GM19238 (cell line): ENCODE results near the gene MATN4.

ENCODE experiments used
- DNase-seq: peaks from one replicate; pipeline ENCODE4 v3.0.0; 2011; ENCODE audit warnings: low spot score; ENCODE audit not compliant: insufficient read length

The MATN4 gene

GRCh38 chr20:45253261-45253660 lies 54.8 kb downstream of the MATN4 start:
- DNase-seq = no peak

GRCh38 chr20:45251884-45252560 lies 56.1 kb downstream of the MATN4 start:
- no peak for DNase-seq

DNA sequence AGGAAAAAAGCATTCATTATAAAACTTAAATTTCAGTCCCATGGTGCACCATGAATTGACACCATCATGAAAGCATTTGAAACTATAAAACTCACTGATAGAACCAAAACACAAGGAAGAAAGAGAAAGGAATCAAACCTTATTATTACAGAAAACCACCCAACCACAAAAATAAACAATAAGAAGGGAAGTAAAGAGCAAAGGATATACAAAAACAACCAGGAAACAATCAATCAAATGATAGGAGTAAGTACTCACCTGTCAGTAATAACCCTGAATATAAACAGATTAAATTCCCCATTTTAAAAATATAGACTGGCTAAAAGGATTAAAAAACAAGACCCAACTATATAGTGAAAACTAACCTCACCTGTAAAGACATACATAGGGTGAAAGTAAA lies 59.5 kb downstream of the MATN4 start:
- no peak for DNase-seq

GRCh38 chr20:45247865-45248264 lies 60.2 kb downstream of the MATN4 start:
- DNase-seq = no peak

GRCh38 chr20:45246109-45246508 lies 62.0 kb downstream of the MATN4 start:
- DNase-seq = no peak
